Trophoblast cell (in vitro differentiated cells and primary cell): ENCODE results near the gene SLX4IP.

Experiments used
- DNase-seq, 2 donors: peaks; one replicate each; pipeline ENCODE4 v3.0.0-alpha.2; 2016
- H2AFZ ChIP-seq: 2 replicates; pipeline ENCODE4 v1.6.1; 2013; ENCODE audit warnings: low read length, moderate library complexity, mild to moderate bottlenecking; ENCODE audit not compliant: insufficient read depth, poor library complexity
- H2AK5ac ChIP-seq: 2 replicates; pipeline ENCODE4 v1.6.1; 2013; ENCODE audit warnings: mild to moderate bottlenecking, low read length
- H2BK120ac ChIP-seq: 2 replicates; pipeline ENCODE4 v1.6.1; 2013; ENCODE audit warnings: low read length, mild to moderate bottlenecking, moderate library complexity; ENCODE audit not compliant: insufficient read depth, poor library complexity
- H2BK12ac ChIP-seq: 2 replicates; pipeline ENCODE4 v1.6.1; 2013; ENCODE audit warnings: mild to moderate bottlenecking, low read length, moderate library complexity
- H2BK5ac ChIP-seq: 2 replicates; pipeline ENCODE4 v1.6.1; 2013; ENCODE audit warnings: low read length, low read depth, moderate library complexity, mild to moderate bottlenecking; ENCODE audit not compliant: poor library complexity
- H3K14ac ChIP-seq: 2 replicates; pipeline ENCODE4 v1.6.1; 2013; ENCODE audit warnings: mild to moderate bottlenecking, low read length
- H3K18ac ChIP-seq: 2 replicates; pipeline ENCODE4 v1.6.1; 2013; ENCODE audit warnings: mild to moderate bottlenecking, low read length
- H3K23ac ChIP-seq: 2 replicates; pipeline ENCODE4 v1.6.1; 2013; ENCODE audit warnings: low read length
- H3K27ac ChIP-seq: 2 replicates; pipeline ENCODE4 v1.5.1; 2013; ENCODE audit warnings: low read depth, mild to moderate bottlenecking, inconsistent platforms, low read length, moderate library complexity
- H3K27me3 ChIP-seq: 2 replicates; pipeline ENCODE4 v1.6.1; 2013; ENCODE audit warnings: inconsistent platforms, mild to moderate bottlenecking, low read length, moderate library complexity; ENCODE audit not compliant: insufficient read depth
- H3K36me3 ChIP-seq, 2 experiments: 1 replicate in 1 of 2; 2 replicates in 1 of 2; pipeline ENCODE4 v1.6.1; 2013; ENCODE audit warnings: low read length in 2 of 2, mild to moderate bottlenecking in 2 of 2, moderate library complexity in 1 of 2; ENCODE audit not compliant: insufficient read depth in 2 of 2, control insufficient read depth in 1 of 2
- H3K4ac ChIP-seq: 2 replicates; pipeline ENCODE4 v1.6.1; 2013; ENCODE audit warnings: low read depth, mild to moderate bottlenecking, low read length, moderate library complexity
- H3K4me1 ChIP-seq, 2 experiments: 1 replicate in 1 of 2; 2 replicates in 1 of 2; pipeline ENCODE4 v1.6.1; 2013; ENCODE audit warnings: low read length in 2 of 2, mild to moderate bottlenecking in 2 of 2, moderate library complexity in 1 of 2; ENCODE audit not compliant: insufficient read depth in 2 of 2, control insufficient read depth in 1 of 2
- H3K4me2 ChIP-seq: 2 replicates; pipeline ENCODE4 v1.6.1; 2013; ENCODE audit warnings: inconsistent platforms, mild to moderate bottlenecking, low read length, moderate library complexity
- H3K4me3 ChIP-seq: 2 replicates; pipeline ENCODE4 v1.5.1; 2013; ENCODE audit warnings: mild to moderate bottlenecking, low read depth, low read length, inconsistent platforms
- H3K79me1 ChIP-seq: one replicate; pipeline ENCODE4 v1.6.1; 2013; ENCODE audit warnings: low read length
- H3K79me2 ChIP-seq: 2 replicates; pipeline ENCODE4 v1.6.1; 2013; ENCODE audit warnings: low read length, mild to moderate bottlenecking; ENCODE audit not compliant: control insufficient read depth, insufficient read depth, poor library complexity
- H3K9ac ChIP-seq: 2 replicates; pipeline ENCODE4 v1.6.1; 2013; ENCODE audit warnings: mild to moderate bottlenecking, low read length
- H3K9me3 ChIP-seq: 2 replicates; pipeline ENCODE4 v1.6.1; 2013; ENCODE audit warnings: low read depth, mild to moderate bottlenecking, control low read depth, inconsistent platforms, low read length; ENCODE audit not compliant: insufficient read depth
- H4K12ac ChIP-seq: 2 replicates; pipeline ENCODE4 v1.6.1; 2013; ENCODE audit warnings: low read depth, mild to moderate bottlenecking, low read length, moderate library complexity
- H4K8ac ChIP-seq: 2 replicates; pipeline ENCODE4 v1.6.1; 2013; ENCODE audit warnings: low read depth, mild to moderate bottlenecking, low read length, moderate library complexity
- H4K91ac ChIP-seq: one replicate; pipeline ENCODE4 v1.6.1; 2013; ENCODE audit warnings: low read depth, mild to moderate bottlenecking, low read length, moderate library complexity
- WGBS: extraction: QIAGEN DNeasy Blood & Tissue Kit; methylation state at CpG from one replicate; pipeline ENCODE4 v1.1.7; 2013; ENCODE audit warnings: missing lambda C conversion rate; ENCODE audit not compliant: insufficient read length, insufficient coverage; ENCODE audit errors: extremely low coverage; 5-methylcytosine and 5-hydroxymethylcytosine counted together

Gene SLX4IP

DNA sequence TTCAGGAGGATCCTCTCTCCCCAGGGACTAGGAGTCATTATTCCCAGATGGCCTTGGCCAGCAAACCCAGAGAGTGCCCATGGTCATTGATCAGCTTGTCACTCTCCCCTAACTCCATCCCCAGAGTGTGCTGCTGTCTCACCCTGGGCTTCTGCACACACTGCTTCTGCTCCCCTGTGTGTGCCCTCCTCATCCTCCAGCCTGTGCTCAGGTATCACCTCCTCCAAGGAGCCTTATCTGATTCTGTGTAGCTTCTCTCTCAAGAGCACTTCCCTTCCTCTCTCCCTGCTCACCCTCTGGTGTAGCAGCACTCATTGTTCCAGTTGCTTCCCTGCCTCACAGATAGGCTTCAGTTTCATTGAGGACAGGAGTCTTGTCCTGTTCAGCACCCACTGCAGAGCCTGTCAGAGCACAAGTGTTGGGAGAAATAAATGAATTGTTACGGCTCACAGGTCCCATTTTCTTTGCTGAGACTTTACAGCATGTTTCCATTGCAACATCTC lies 136.3 kb downstream of the SLX4IP start:
- Histone ChIP-seq H3K4me1 (peaks cover 2 to 4% of the 10 kb centered on the region in 2 experiments), H3K27me3 (no peaks in the 10 kb centered on the region), H2AK5ac (no peak overlapping the region), H4K8ac (no peak overlapping the region), H2BK5ac (no peak overlapping the region), H3K9ac (no peak overlapping the region), H3K79me1 (no peaks in the 10 kb centered on the region), H2BK12ac (no peak overlapping the region), H3K4me3 (no peak overlapping the region), H3K18ac (no peak overlapping the region), H3K4ac (no peak overlapping the region), H2AFZ (no peak overlapping the region), H3K4me2 (no peak overlapping the region), H3K23ac (no peak overlapping the region), H2BK120ac (no peak overlapping the region), H4K12ac (no peak overlapping the region), H3K9me3 (no peaks in the 10 kb centered on the region), H4K91ac (no peak overlapping the region), H3K14ac (no peak overlapping the region), H3K79me2 (no peaks in the 10 kb centered on the region), H3K36me3 (no peaks in the 10 kb centered on the region), H3K27ac (no peak overlapping the region)
- no CpG with 5 or more reads among the region's 1 CpG for WGBS
- no peak for DNase-seq

- Histone ChIP-seq H3K27me3 (no peaks in the 10 kb centered on the region), H4K91ac (no peak overlapping the region), H3K18ac (no peak overlapping the region), H4K8ac (no peak overlapping the region), H2AFZ (no peak overlapping the region), H2BK12ac (no peak overlapping the region), H3K4ac (no peak overlapping the region), H3K4me1 (peaks cover 2 to 4% of the 10 kb centered on the region in 2 experiments), H4K12ac (no peak overlapping the region), H3K14ac (no peak overlapping the region), H3K79me2 (no peaks in the 10 kb centered on the region), H3K9me3 (no peaks in the 10 kb centered on the region), H3K27ac (no peak overlapping the region), H3K36me3 (no peaks in the 10 kb centered on the region), H2BK120ac (no peak overlapping the region), H2BK5ac (no peak overlapping the region), H3K23ac (no peak overlapping the region), H3K79me1 (no peaks in the 10 kb centered on the region), H3K4me2 (no peak overlapping the region), H3K4me3 (no peak overlapping the region), H2AK5ac (no peak overlapping the region), H3K9ac (no peak overlapping the region)
- no peak for DNase-seq
- WGBS, result no CpG with 5 or more reads among the region's 8 CpGs
These were observed 137.7 kb downstream of the SLX4IP start for GRCh38 chr20:10572853-10573252.

GRCh38 chr20:10573273-10573950 lies 138.3 kb downstream of the SLX4IP start:
- no peak overlapping the region for H3K9ac ChIP-seq
- no peak overlapping the region for H4K8ac ChIP-seq
- no CpG with 5 or more reads among the region's 2 CpGs for WGBS
- no peaks in the 10 kb centered on the region for H3K36me3 ChIP-seq
- H3K14ac ChIP-seq, result no peak overlapping the region
- H4K91ac ChIP-seq, result no peak overlapping the region
- DNase-seq, result no peak
- no peak overlapping the region for H2BK12ac ChIP-seq
- no peak overlapping the region for H3K27ac ChIP-seq
- no peaks in the 10 kb centered on the region for H3K27me3 ChIP-seq
- peaks cover 2 to 4% of the 10 kb centered on the region in 2 experiments for H3K4me1 ChIP-seq
- no peaks in the 10 kb centered on the region for H3K79me2 ChIP-seq
- H3K4ac ChIP-seq, result no peak overlapping the region
- no peak overlapping the region for H3K23ac ChIP-seq
- H2AFZ ChIP-seq, result no peak overlapping the region
- no peak overlapping the region for H3K18ac ChIP-seq
- H2AK5ac ChIP-seq, result no peak overlapping the region
- H3K4me3 ChIP-seq, result no peak overlapping the region
- no peak overlapping the region for H2BK5ac ChIP-seq
- no peaks in the 10 kb centered on the region for H3K9me3 ChIP-seq
- no peaks in the 10 kb centered on the region for H3K79me1 ChIP-seq
- H2BK120ac ChIP-seq, result no peak overlapping the region
- no peak overlapping the region for H3K4me2 ChIP-seq
- H4K12ac ChIP-seq, result no peak overlapping the region

- Histone ChIP-seq H3K27ac (no peak overlapping the region), H2BK120ac (no peak overlapping the region), H4K12ac (no peak overlapping the region), H4K8ac (no peak overlapping the region), H2BK5ac (no peak overlapping the region), H3K23ac (no peak overlapping the region), H3K4me1 (peaks cover 2 to 4% of the 10 kb centered on the region in 2 experiments), H3K27me3 (no peaks in the 10 kb centered on the region), H3K4me3 (no peak overlapping the region), H3K9me3 (no peaks in the 10 kb centered on the region), H3K14ac (no peak overlapping the region), H3K4ac (no peak overlapping the region), H3K36me3 (no peaks in the 10 kb centered on the region), H4K91ac (no peak overlapping the region), H2AFZ (no peak overlapping the region), H3K79me2 (no peaks in the 10 kb centered on the region), H3K9ac (no peak overlapping the region), H3K18ac (no peak overlapping the region), H3K79me1 (no peaks in the 10 kb centered on the region), H3K4me2 (no peak overlapping the region), H2AK5ac (no peak overlapping the region), H2BK12ac (no peak overlapping the region)
- DNase-seq, result no peak
- WGBS, result no CpG with 5 or more reads among the region's 1 CpG
These were observed 138.8 kb downstream of the SLX4IP start for GRCh38 chr20:10573951-10574339.
